K562 (cell line): ENCODE data around the gene TMEM184B. TPM values are rescaled to one million over a fixed set of nuclear protein-coding genes. Genes with fewer than 3 reads are reported as not detected.
A peak's percentile ranks its signal among the peaks of the same experiment; 100 is the strongest.

ENCODE experiments used
- ATAC-seq: fragments of 200-7000 bp; cut with Tn5 transposase; 3 replicates; pipeline ENCODE4 v1.9.1; 2020; ENCODE audit warnings: moderate library complexity
- BruUV-seq: library from RNA; stranded (reverse); fragments of 400-500 nt; replicated peaks from 2 replicates; lab custom pipeline; 2021; lab: Mats Ljungman, UMichigan
- CTCF ChIA-PET: fragments of 300-600 bp; formaldehyde crosslinking; extraction: SDS; loops from one replicate; lab custom pipeline; 2021; ENCODE audit warnings: low intra/inter-chr PET ratio; lab: Yijun Ruan, JAX
- POLR2A ChIA-PET: fragments of 300-600, 350-650 bp; sonication (Branson Sonifier 250); formaldehyde crosslinking; extraction: SDS; loops from one replicate; lab custom pipeline; 2021; ENCODE audit warnings: antibody characterized with exemption, inconsistent platforms; lab: Yijun Ruan, JAX
- DNase-seq, 4 experiments: peaks; one replicate each; pipeline versions ENCODE4 v3.0.0 to v3.0.0-alpha.2; 2011 to 2018; ENCODE audit warnings: low spot score in 3 of 4, mixed read lengths in 3 of 4; ENCODE audit errors: extremely low read depth in 1 of 4
- FAIRE-seq: peaks from 2 replicates; lab custom pipeline; 2011; peaks lifted over from hg19 to GRCh38; lab: Jason Lieb, UNC
- H2AFZ ChIP-seq: 2 replicates; pipeline ENCODE4 v1.6.0; 2011; ENCODE audit warnings: low read depth, low read length, control low read depth, inconsistent platforms
- H3K27ac ChIP-seq: fragments of 200-600 bp; 3 replicates; pipeline ENCODE4 v1.8.0; 2011; ENCODE audit warnings: low read depth, mild to moderate bottlenecking, control low read depth, inconsistent platforms, low read length, moderate library complexity, mixed read lengths; ENCODE audit errors: extremely low read depth
- H3K27me3 ChIP-seq, 2 experiments: fragments of 300-600 bp in 1 of 2; 2 replicates in 1 of 2; 3 replicates in 1 of 2; pipeline versions ENCODE4 v1.6.0 to v1.8.0; 2011; ENCODE audit warnings: inconsistent platforms in 2 of 2, low read length in 2 of 2, mild to moderate bottlenecking in 1 of 2, mixed read lengths in 1 of 2, moderate library complexity in 1 of 2; ENCODE audit not compliant: control insufficient read depth in 2 of 2, insufficient read depth in 2 of 2
- H3K36me3 ChIP-seq: fragments of 300-600 bp; 3 replicates; pipeline ENCODE4 v1.8.0; 2011; ENCODE audit warnings: mild to moderate bottlenecking, low read length, inconsistent platforms; ENCODE audit not compliant: control insufficient read depth, insufficient read depth
- H3K4me1 ChIP-seq, 2 experiments: fragments of 200-600 bp in 1 of 2; replicated peaks in 1 of 2; 2 replicates in 1 of 2; 3 replicates in 1 of 2; pipeline versions ENCODE4 v1.5.1 to v1.8.0; 2011; ENCODE audit warnings: inconsistent platforms in 2 of 2, low read length in 2 of 2, mild to moderate bottlenecking in 1 of 2, mixed read lengths in 1 of 2, moderate library complexity in 1 of 2; ENCODE audit not compliant: control insufficient read depth in 2 of 2, insufficient read depth in 2 of 2
- H3K4me2 ChIP-seq: 2 replicates; pipeline ENCODE4 v1.6.1; 2011; ENCODE audit warnings: low read length, control low read depth, inconsistent platforms, mixed read lengths; ENCODE audit not compliant: insufficient read depth
- H3K4me3 ChIP-seq: fragments of 200-600 bp; sonication (generic), shearing (Covaris generic); 2 replicates; pipeline ENCODE4 v1.5.1; 2016; ENCODE audit warnings: control low read depth, inconsistent platforms
- H3K79me2 ChIP-seq: fragments of 200-600 bp; 3 replicates; pipeline ENCODE4 v1.8.0; 2011; ENCODE audit warnings: low read length, inconsistent platforms; ENCODE audit not compliant: control insufficient read depth, insufficient read depth
- H3K9ac ChIP-seq, 2 experiments: 2 replicates each; pipeline versions ENCODE4 v1.6.0 to v1.6.1; 2011; ENCODE audit warnings: low read depth in 2 of 2, low read length in 2 of 2, control low read depth in 1 of 2, inconsistent platforms in 1 of 2, mild to moderate bottlenecking in 1 of 2, mixed read lengths in 1 of 2; ENCODE audit not compliant: insufficient read depth in 1 of 2
- H3K9me1 ChIP-seq: one replicate; pipeline ENCODE4 v1.6.0; 2011; ENCODE audit warnings: inconsistent platforms, mild to moderate bottlenecking, low read length, moderate library complexity; ENCODE audit not compliant: control insufficient read depth, insufficient read depth
- H3K9me3 ChIP-seq: replicated peaks from 2 replicates; pipeline ENCODE4 v1.5.1; 2011; ENCODE audit warnings: low read depth, low read length, inconsistent platforms; ENCODE audit not compliant: control insufficient read depth, insufficient read depth
- H4K20me1 ChIP-seq: replicated peaks from 2 replicates; pipeline ENCODE4 v1.6.1; 2011; ENCODE audit warnings: low read length, inconsistent platforms, mixed read lengths; ENCODE audit not compliant: control insufficient read depth, insufficient read depth
- CBFA2T2 ChIP-seq: fragments of 450-650 bp; conservative IDR thresholded peaks from 2 replicates; pipeline ENCODE4 v1.6.1; 2017; ENCODE audit warnings: mild to moderate bottlenecking
- CBFA2T3 ChIP-seq: fragments of 450-650 bp; IDR thresholded peaks from 2 replicates; pipeline ENCODE4 v1.6.1; 2017
- MEIS2 ChIP-seq: fragments of 450-650 bp; IDR thresholded peaks from 2 replicates; pipeline ENCODE4 v1.6.1; 2014; ENCODE audit warnings: mild to moderate bottlenecking; ENCODE audit not compliant: partially characterized antibody
- NCOA1 ChIP-seq: fragments of 450-650 bp; IDR thresholded peaks from 2 replicates; pipeline ENCODE4 v1.6.1; 2016; ENCODE audit warnings: low read depth
- PKNOX1 ChIP-seq: fragments of 450-650 bp; IDR thresholded peaks from 2 replicates; pipeline ENCODE4 v1.6.1; 2016
- RBM25 ChIP-seq: fragments of 200-400 bp; formaldehyde crosslinking; IDR thresholded peaks from 2 replicates; pipeline ENCODE4 v1.6.1; 2018; ENCODE audit warnings: low read length, low read depth, moderate library complexity; ENCODE audit not compliant: severe bottlenecking
- ZNF444 ChIP-seq: fragments of 250-450 bp; sonication (Bioruptor Pico); IDR thresholded peaks from 2 replicates; pipeline ENCODE4 v1.4.0; 2020; ENCODE audit warnings: mild to moderate bottlenecking, moderate library complexity
- WGBS: fragments of 100-300 bp; shearing (Covaris generic); methylation state at CpG from one replicate; pipeline ENCODE4 v1.1.6; 2016; ENCODE audit warnings: low coverage, mixed read lengths; ENCODE audit not compliant: insufficient coverage; ENCODE audit errors: missing lambda C conversion rate; 5-methylcytosine and 5-hydroxymethylcytosine counted together
- in situ Hi-C: fragments of 300-500 bp; cut with MboI; formaldehyde crosslinking; loops from 4 replicates; pipeline ENCODE4 v1.15.0; 2018; ENCODE audit warnings: inconsistent platforms, mixed read lengths
- intact Hi-C: fragments of 100-400 bp; cut with micrococcal nuclease; formaldehyde crosslinking; loops from 2 replicates; pipeline ENCODE4 v1.14.2; 2022
- polyA plus RNA-seq, 8 experiments: library from polyadenylated mRNA; depleted of rRNA in 4 of 8; stranded (reverse) in 5 of 8; unstranded in 3 of 8; fragments of >200 nt; fragmentation: Nextera tagmentation in 2 of 8; fragmentation: Illumina TruSeq in 1 of 8; extraction: Ambion mirVana in 2 of 8; extraction: Trizol in 1 of 8; gene quantifications; 2 replicates each; pipeline versions ENCODE4 v1.2.1 to v1.2.3, GENCODE V29; 2011 to 2014; ENCODE audit warnings: inconsistent platforms in 1 of 8, missing spikeins in 1 of 8
- total RNA-seq, 7 experiments: library from RNA; depleted of rRNA in 6 of 7; stranded (reverse); fragments of >200 nt in 6 of 7; fragmentation: Illumina TruSeq in 2 of 7; extraction: Trizol in 2 of 7; gene quantifications; 2 replicates each; pipeline versions ENCODE4 v1.2.1 to v1.2.3, GENCODE V29; 2011 to 2021; ENCODE audit warnings: low replicate concordance in 1 of 7
- TF ChIP-seq, protein P1 (sequence below), 2 experiments: IDR thresholded peaks in 1 of 2; conservative IDR thresholded peaks in 1 of 2; 2 replicates each; pipeline ENCODE4 v1.6.1; 2016; ENCODE audit warnings: low read depth in 2 of 2, mild to moderate bottlenecking in 1 of 2, missing compliant biosample characterization in 1 of 2, missing genetic modification characterization in 1 of 2, moderate library complexity in 1 of 2

TMEM184B gene
- total and polyA plus RNA-seq, 9 of the 15 experiments (the other 6 are each of a cell fraction or from before 2014, with no cell fraction given): 0.31 to 25.1 (median 6.2) TPM

GRCh38 chr22:38171927-38172831 is 100.6 kb downstream of the TMEM184B start:
- H3K4me3 ChIP-seq: no peak overlapping the region
- H3K9ac ChIP-seq: peak overlapping the region in 1 of 2 experiments; percentile 68; a peak in 2 of 4 replicates
- ChIA-PET CTCF (no interaction called here), POLR2A (interaction anchor here (1.3 kb wide), 1 partner anchor 8 kb away, joined by 6 read pairs; no protein-coding TSS in a partner anchor)
- FAIRE-seq: no peak
- peaks cover 2% of the 10 kb centered on the region for H3K9me1 ChIP-seq
- H3K27me3 ChIP-seq: no peaks in the 10 kb centered on the region
- no TSS peak for BruUV-seq
- H3K27ac ChIP-seq: no peak overlapping the region
- intact Hi-C loops (no loop called here), in situ Hi-C loops (no loop called here)
- peak; percentile 48; the same call in 1 of the 2 replicates for TF ChIP-seq CBFA2T3
- TF ChIP-seq PKNOX1: peak; percentile 64
- peak; percentile 61 for TF ChIP-seq MEIS2
- no peak for TF ChIP-seq NCOA1
- TF ChIP-seq, protein P1, sequence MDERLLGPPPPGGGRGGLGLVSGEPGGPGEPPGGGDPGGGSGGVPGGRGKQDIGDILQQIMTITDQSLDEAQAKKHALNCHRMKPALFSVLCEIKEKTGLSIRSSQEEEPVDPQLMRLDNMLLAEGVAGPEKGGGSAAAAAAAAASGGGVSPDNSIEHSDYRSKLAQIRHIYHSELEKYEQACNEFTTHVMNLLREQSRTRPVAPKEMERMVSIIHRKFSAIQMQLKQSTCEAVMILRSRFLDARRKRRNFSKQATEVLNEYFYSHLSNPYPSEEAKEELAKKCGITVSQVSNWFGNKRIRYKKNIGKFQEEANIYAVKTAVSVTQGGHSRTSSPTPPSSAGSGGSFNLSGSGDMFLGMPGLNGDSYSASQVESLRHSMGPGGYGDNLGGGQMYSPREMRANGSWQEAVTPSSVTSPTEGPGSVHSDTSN (CRISPR knock-in tag; IDR thresholded peaks at IDR 0.05; ENCODE audit: low read depth): no peak
- TF ChIP-seq, protein P1 (tag; conservative IDR thresholded peaks at IDR 0.05; ENCODE audit: low read depth): peak; percentile 43; the same call in 1 of the 2 replicates
- no peak for TF ChIP-seq ZNF444 (CRISPR knock-in tag)
- TF ChIP-seq RBM25: peak; percentile 14
- peak; percentile 23; the same call in 1 of the 2 replicates for TF ChIP-seq CBFA2T2
- no peak for ATAC-seq
- no peaks in the 10 kb centered on the region for H4K20me1 ChIP-seq
- 73% methylated on average over 13 of the region's 16 CpGs for WGBS
- H3K79me2 ChIP-seq: no peaks in the 10 kb centered on the region
- peaks cover 0 to 39% of the 10 kb centered on the region in 2 experiments; a peak in 3 of 5 replicates for H3K4me1 ChIP-seq
- no peak for DNase-seq
- no peaks in the 10 kb centered on the region for H3K9me3 ChIP-seq
- no peak overlapping the region for H3K4me2 ChIP-seq
- no peak overlapping the region for H2AFZ ChIP-seq
- no peaks in the 10 kb centered on the region; the same call in 2 of the 3 replicates for H3K36me3 ChIP-seq
